ENCODE measurements around the gene ANKS1A. TPM values are rescaled to one million over a fixed set of nuclear protein-coding genes. Genes with fewer than 3 reads are reported as not detected.
"Not testable (repeated sequence)": the region's sequence is repeated elsewhere in the genome, so short reads cannot be mapped to it uniquely, and the experiment has no call there.

The ANKS1A gene
- polyA plus RNA-seq, 1 donor = 42.0 TPM

DNA sequence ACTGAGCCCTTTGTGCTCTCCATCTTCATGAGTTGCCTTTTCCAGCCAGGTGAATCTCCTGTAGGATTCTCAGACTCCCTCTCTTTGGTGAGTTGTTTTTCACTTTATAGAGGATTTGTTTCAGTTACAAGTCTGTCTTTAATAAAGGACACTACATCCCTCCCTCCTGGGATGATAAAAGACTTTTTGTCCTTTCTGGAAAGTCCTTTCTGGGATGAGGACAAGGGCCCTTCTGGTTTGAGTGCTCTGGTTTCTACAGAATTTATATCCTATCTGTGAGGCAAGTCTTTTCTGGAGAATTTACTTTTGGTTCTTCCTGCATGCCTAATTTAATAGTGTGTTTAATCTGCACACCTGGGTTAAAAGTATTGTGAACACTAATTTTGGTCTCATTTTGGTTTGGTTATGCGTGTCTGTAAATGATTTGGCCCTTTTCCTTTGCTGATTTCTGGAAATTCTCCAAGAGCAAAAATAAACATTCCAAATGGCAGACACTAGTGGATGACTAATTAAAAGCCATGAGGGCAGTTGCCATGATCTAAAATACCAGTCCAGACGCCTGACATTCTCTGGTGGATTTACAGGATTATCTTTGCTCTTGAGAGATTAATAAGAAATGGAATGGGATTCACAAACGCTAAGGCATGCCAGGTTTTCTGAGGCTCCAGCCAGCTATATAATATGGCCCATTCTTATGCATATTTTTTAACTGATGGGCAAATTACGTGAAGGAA lies 207.2 kb downstream of the ANKS1A start:
- no peak for DNase-seq

DNA sequence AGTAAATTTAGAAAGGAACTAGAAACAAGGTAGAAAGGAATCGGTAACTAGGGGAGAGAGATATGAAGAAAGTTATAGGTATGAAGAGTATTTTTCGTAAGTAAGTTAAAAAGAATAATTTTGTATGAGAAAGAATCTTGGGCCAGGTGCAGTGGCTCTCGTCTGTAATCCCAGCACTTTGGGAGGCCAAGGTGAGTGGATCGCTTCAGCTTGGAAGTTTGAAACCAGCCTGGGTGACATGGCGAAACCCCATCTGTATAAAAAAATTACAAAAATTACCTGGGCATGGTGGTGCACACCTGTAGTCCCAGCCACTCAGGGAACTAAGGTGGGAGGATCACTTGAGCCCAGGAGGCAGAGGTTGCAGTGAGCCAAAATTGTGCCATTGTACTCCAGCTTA lies 210.1 kb downstream of the ANKS1A start:
- DNase-seq = no peak

DNA sequence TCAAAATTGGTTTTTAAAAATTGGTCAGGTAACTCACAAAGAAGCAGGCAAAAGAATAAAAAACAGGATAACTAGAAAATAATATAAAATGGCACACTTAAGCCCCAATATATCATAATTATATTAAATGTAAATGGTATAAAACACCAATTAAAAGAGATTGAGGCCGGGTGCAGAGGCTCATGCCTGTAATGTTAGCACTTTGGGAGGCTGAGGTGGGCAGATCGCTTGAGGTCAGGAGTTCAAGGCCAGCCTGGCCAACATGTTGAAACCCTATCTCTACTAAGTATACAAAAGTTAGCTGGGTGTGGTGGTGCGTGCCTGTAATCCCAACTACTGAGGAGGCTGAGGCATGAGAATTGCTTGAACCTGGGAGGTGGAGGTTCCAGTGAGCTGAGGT lies 216.0 kb downstream of the ANKS1A start:
- no peak for DNase-seq

DNA sequence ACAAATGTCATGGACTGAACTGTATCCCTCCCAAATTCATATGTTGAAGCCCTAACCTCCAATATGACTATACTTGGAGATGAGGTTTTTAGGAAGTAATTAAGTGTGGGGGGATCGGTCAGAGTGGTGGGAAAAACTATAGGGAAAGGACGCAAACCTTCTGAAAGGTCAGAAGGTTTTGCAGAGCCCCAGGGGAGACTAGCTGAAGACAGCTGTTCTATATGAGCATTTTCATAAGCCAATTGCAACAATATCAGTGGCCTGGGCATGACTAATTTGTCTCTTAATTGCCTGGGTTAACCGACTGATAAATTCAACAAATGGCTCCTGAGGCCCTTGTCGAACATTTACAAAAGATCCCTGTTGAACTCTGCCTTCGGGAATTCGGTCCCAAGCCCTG lies 217.0 kb downstream of the ANKS1A start:
- not testable (repeated sequence) for DNase-seq

DNA sequence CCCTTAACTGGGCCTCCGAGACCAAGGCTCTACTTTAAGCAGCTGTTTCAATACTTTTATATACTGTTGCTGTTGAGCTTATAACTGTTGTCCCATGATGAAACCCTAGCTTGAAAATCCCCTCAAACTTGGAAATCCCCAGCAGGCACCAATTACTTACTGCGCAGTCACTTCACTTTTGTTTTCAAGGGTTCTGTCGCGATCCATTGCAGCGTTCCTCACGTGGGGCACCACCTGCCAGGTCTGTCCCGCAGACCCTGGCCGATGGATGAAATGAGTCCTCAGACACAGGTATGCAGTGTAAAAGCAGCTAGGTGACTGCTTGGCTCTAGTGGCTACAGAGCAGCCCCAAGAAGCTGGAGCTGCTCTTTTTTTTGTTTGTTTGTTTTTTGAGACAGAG lies 218.2 kb downstream of the ANKS1A start:
- DNase-seq = not testable (repeated sequence)

DNA sequence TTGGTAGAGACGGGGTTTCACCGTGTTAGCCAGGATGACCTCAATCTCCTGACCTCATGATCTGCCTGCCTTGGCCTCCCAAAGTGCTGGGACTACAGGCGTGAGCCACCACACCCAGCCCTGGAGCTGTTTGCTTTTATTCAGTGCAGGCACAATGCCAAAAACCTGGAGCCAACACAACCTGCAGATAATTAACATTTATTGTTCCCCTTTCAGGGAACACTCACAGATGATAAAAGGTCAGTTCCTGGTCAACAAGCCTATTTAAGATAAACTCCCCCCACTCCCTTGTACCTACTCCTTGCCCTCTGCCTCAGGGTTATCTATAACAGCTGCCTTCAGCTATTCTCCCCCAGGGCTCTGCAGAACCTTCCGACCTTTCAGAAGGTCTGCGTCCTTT lies 218.7 kb downstream of the ANKS1A start:
- DNase-seq = not testable (repeated sequence)

DNA sequence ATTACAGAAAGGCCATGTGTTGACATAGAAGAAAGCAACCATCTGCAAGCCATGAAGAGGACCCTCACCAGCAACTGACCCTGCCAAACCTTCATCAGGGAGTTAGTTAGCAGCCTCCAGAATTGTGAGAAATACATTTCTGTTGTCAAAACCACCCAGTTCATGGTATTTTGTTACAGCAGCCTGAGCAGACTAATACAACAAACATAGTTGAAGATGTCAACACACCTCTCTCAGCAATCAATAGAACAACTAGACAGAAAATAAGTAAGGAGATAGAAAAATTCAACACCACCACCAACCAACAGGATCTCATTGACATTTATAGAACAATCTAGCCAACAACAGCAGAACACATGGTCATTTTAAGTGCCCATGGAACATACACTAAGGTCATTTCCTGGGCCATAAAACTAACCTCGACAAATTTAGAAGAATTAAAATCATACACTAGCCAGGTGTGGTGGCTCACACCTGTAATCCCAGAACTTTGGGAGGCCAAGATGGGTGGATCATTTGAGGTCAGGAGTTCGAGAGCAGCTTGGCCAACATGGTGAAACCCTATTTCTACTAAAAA lies 219.3 kb downstream of the ANKS1A start:
- no peak for DNase-seq

DNA sequence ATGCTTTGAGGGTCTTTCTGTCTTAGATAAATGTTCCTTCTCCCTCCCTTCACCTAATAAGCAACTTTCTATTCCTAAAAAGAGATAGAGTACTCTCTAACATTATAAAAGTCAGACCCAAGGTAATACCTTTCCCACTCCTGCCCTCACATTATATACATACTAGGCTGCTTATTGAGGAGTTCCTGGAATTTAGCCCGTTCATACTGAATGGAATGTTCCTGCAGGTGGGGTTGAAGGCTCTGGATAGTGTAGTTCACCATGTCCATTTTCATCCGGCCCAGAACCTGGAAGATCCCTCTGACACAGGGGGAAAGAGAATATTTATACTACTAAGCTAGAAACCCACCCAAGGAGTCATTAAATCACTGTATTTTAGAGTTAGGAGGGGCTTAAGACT lies 231.7 kb downstream of the ANKS1A start:
- DNase-seq = no peak

DNA sequence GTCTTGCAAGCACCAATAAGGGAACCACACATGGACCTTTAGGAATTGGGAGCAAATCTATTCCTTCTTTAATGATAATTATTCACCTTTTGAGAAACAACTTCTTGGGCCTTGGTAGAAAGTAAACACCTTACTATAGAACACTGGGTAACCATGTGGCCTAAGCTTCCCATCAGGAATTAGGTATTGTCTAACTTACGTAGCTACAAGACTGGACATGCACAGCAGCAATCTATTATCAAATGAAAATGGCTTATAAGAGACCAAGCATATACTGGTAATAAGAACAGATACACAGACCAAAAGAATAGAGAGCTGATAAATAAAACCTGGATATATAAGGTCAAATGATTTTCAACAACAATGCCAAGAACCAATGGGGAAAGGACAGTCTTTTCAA lies 235.3 kb downstream of the ANKS1A start:
- DNase-seq = no peak

DNA sequence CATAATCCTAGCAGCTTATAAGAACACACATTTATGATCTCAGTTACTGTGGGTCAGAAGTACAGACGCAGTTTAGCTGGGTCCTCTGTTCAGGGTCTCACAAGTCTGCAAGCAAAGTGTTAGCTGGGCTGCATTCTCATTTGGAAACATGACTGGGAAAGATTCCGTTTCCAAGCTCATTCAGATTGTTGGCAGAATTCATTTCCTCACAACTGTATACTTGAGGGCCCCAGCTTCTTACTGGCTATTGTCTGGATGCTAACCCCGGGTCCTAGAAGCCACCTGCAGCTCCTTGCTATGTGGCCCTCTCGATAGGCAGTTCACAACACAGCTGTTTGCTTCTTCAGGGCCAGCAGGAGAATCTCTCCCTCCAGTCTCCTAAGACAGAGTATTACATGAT lies 239.0 kb downstream of the ANKS1A start:
- DNase-seq = no peak

DNA sequence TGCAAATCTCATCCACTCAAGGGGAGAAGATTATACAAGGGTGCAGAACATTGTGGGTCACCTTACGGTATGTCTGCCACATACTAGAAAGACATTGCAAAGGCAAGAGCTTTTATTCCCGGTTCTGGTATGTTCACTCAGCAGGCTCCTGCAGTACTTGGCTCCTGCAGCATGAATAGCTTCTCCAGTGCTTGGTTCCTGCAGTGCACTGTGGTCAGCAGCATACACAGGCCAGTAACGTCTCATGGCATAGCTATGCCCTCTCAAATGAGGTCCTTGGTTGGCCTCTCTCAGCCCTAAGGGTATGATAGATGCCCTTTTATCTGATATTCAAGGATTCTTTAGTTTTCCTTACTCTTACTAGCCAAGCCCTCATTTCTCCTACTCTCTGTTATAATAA lies 239.4 kb downstream of the ANKS1A start:
- no peak for DNase-seq

DNA sequence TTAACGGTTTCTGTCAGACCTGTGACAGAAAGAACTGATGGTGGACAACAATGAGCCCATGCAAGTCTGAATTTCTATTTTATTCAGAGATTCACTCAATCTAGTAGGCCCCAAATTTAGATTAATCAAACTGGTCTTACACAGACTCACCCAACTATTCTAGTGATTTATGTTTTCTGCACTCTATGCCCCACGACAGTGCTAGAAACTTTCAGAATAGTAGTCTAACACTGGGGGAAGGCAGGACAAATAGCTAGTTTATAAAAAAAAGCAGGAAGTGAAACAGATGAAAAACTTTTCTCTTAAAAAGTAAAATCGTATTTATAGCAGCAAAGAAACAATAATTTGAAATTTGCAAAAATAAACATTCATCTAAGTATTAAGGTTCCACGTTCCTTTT lies 247.1 kb downstream of the ANKS1A start:
- DNase-seq = no peak

DNA sequence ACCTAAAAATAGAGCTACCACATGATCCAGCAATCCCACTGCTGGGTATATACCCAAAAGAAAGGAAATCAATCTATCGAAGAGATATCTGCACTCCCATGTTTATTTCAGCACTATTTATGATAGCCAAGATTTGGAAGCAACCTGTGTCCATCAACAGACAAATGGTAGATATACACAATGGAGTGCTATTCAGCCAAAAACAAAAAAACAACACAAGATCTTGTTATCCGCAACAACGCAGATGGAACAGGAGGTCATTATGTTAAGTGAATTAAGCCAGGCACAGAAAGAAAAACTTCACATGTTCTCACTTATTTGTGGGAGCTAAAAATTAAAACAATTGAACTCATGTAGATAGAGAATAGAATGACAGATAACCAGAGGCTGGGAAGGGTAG lies 249.1 kb downstream of the ANKS1A start:
- not testable (repeated sequence) for DNase-seq

DNA sequence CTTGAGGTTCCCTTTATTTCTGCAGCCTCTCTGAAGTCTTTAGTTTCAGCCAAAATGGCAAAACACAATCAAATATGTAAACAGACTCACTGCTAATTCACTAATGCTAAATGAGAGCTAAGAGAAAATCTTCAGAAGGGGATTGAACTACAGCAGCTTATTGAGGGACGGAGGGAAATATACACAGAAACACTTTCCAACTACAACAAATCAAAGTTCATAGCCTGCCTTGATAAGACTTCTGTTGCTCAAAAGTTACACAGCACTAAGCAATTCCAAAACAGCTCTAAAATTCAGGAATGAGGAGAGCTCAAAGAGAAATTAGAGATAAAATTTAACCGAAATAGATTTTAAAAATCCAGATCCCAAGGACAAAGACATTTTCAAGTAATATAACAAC lies 250.4 kb downstream of the ANKS1A start:
- DNase-seq = no peak

DNA sequence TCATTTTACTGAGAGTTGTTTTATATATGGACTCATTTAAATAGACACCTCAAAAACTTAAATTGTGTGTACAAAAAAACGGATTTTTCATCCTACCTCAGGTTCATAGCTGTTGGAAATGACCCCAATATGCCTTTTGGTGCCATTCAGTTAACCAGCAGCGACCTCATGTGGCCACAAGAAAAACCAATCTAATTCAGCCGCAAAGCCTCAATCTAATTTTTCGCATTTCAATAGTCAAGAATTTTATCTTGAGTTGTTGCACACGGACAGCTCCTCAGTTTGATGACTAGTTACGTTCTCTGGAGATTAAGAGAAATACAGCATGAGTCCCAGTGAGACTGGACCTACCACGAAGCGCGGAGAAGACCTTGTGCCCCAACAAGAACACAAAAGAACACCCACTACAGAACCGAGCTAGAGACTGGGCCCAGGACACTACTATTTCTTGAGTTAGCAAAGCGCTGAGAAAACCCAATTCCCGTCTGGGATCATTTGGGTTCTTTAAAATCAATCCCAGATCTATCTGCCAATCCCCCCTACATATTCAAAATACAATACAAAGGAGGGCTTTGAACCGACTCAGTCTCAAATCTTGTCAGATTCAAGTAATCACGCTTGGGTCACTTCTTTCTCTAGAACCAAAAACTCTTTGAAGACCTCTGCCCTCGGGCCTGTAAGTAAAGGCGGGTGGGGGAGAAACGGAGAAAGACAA lies 251.0 kb downstream of the ANKS1A start:
- DNase-seq = no peak

DNA sequence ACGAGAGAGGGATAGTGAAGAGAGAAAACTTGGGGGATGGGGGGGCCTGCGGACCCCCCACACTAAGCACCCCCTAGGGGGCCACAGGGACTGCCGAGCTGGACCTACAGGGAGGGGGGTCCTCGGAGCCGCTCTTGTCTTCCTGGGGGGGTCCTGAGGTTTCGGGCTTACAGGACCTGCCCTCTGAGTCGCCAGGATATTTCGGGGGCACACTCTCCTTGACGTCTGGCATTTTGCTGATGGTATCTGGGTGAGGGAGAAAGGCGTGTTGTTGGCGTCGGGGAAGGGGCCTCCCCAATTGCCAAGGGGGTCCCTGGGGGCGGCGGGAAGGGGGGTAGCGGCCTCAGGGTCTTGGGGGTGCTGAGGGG lies 251.6 kb downstream of the ANKS1A start:
- DNase-seq = no peak

Other genes with a start within 250 kb of the ANKS1A start
- gene ILRUN, start 192.5 kb upstream of the ANKS1A start, polyA plus RNA-seq (ENCODE audit: insufficient read length) = 49.8 TPM
- 121 TPM for gene SNRPC, start 131.8 kb upstream of the ANKS1A start, polyA plus RNA-seq (ENCODE audit: insufficient read length)
- 17.3 TPM for gene BLTP3A, start 97.2 kb upstream of the ANKS1A start, polyA plus RNA-seq (ENCODE audit: insufficient read length)
- 58.2 TPM for gene TAF11, start 1.2 kb upstream of the ANKS1A start, polyA plus RNA-seq (ENCODE audit: insufficient read length)

All from left kidney (tissue), 2 donors.